Hepatic stellate cell (primary cell): Measurements from ENCODE around the gene TCF25.
"Not testable (repeated sequence)": the region's sequence is repeated elsewhere in the genome, so short reads cannot be mapped to it uniquely, and the experiment has no call there.

ENCODE experiments used
- DNase-seq: peaks from one replicate; pipeline ENCODE4 v3.0.0; 2011; ENCODE audit warnings: low spot score

The TCF25 gene

DNA sequence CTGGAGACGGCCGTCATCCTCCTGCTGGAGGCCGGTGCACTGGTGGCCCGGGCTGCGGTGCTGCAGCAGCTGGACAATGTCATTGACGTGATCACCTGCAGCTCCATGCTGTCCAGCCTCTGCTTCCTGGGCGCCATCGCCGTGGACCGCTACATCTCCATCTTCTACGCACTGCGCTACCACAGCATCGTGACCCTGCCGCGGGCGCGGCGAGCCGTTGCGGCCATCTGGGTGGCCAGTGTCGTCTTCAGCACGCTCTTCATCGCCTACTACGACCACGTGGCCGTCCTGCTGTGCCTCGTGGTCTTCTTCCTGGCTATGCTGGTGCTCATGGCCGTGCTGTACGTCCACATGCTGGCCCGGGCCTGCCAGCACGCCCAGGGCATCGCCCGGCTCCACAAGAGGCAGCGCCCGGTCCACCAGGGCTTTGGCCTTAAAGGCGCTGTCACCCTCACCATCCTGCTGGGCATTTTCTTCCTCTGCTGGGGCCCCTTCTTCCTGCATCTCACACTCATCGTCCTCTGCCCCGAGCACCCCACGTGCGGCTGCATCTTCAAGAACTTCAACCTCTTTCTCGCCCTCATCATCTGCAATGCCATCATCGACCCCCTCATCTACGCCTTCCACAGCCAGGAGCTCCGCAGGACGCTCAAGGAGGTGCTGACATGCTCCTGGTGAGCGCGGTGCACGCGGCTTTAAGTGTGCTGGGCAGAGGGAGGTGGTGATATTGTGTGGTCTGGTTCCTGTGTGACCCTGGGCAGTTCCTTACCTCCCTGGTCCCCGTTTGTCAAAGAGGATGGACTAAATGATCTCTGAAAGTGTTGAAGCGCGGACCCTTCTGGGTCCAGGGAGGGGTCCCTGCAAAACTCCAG lies 46.4 kb downstream of the TCF25 start:
- no peak for DNase-seq

DNA sequence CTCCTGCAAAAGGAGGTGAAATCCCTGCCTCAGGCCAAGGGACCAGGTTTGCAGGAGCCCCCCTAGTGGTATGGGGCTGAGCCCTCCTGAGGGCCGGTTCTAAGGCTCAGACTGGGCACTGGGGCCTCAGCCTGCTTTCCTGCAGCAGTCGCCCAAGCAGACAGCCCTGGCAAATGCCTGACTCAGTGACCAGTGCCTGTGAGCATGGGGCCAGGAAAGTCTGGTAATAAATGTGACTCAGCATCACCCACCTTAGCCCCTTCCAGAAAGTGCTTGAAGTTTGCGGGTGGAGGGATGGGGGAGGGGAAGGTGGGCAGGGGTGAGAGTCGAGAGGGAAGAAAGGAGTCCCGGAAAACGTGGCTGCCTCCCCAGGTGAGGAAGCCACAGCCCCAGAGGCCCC lies 47.3 kb downstream of the TCF25 start:
- DNase-seq: no peak

GRCh38 chr16:89921131-89921701 lies 47.8 kb downstream of the TCF25 start:
- no peak for DNase-seq

DNA sequence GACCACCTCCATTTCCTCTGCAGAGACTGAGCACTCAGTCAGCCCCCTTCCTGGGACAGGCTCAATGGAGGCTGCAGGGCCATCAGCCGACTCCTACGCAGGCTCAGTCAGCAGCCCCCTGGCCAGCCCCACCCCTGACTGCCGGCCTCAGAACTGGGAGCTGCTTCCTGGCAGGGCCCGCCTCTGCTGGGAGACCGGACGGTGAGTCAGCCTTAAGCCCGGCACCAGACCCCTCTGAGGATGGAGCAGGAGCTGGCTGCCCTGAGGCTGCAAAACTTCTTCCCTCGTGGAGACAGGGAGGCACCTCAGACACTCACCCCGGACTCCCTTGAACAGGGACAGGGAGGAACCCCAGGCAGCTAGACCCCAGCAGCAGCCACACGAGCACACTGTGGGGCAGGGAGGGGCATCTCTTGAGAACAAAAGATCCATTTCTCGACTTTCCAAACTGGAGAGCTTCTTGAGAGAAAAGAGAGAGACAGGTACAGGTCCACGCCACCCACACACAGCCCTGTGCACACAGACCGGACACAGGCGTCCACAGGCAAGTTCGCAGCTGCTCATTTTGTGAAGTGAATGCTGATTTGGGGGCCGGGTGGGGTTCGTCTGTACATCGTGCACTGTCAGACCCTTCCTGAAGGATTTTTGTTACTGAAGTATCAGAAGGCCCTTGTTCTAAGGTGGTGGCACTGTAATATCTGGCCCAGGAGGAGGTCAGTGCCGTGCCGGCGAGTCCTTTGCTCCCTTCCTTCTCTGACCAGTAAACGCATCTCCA lies 48.5 kb downstream of the TCF25 start:
- peak; percentile 98 for DNase-seq

DNA sequence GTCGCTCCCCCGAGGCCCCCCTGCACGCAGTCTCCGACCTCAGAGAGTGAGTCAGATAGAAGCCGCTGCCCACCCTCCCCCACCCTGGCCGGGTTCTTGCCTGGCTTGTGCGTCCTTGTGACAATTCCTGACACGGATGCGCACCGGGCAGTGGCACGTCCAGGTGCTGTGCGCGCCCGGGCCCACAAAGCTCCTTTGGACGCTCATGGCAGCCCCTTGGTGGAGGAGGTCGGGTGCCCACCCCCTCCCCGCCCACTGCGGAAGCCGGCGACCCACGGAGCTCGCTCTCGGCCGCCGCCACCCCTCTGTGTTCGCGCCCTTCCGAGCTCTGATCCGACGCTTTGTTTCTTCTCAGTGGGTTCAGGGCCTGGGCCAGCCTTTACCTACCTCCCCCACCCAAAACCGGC lies 49.1 kb downstream of the TCF25 start:
- DNase-seq: peak; percentile 95

DNA sequence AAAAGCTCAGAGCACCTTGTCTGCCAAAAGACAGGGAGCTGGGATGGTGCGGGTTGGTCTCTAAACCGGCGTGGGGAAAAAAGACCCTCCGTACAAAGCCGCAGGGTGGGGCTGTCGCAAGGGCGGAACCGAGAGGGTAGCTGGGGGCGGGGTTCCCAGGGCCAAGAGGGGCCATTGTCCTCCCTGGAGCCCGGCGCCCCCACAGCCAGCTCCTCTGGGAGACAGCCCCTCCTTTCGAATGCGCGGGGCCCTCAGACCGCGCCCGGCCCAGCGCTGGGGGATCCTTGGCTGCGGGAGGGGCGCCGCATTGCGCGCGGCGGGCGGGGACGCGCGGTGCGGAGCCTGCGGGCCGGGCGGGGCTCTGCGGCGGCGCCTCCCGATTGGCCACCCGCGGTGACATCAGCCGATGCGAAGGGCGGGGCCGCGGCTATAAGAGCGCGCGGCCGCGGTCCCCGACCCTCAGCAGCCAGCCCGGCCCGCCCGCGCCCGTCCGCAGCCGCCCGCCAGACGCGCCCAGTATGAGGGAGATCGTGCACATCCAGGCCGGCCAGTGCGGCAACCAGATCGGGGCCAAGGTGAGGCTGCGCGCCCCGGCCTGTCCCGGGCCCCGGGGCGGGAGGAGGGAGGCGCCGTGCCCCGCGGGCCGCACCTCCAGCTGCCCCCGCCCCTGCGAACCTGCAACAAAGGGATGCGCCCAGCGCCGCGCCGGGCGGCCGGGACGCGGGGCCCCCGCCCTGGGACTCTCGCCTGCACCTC lies 49.7 kb downstream of the TCF25 start, which contains the start of gene TUBB3:
TUBB3 (plus strand) TSS at position 459 of the 756 bp plus-strand sequence; CDS start at position 519, 60 bp downstream.
- peak; percentile 98 for DNase-seq

- DNase-seq: no peak
These were observed 50.4 kb downstream of the TCF25 start for GRCh38 chr16:89923640-89924296.

DNA sequence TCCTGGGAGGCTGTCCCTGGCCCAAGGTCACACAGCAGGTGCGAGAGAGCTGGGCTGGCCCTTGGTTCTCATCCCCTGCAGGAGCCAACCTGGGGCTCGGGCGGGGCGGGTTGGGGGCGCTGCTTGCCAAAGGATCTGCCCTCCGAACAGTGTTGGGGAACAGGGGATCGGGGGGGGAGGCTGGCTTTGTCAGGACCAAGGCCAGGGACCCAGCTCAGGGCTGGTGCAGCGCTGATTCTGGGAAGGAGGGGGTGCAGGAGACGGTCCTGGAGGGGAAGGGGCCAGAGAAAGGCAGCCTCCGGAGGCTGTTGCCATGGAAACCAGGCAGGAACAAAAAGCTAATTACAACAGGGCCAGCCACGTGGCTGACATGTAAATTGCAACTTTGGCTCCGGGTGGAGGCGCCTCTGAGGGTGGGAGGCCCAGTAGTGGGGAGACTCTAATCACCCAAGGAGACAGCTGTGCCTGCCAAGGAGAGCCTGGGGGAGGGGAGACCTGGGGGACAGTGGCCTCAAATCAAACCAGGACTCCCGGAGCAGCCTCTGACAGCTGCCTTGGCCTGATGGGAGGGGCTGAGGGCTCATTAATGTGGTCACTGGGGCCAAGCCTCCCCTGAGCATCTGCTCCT lies 51.0 kb downstream of the TCF25 start:
- no peak for DNase-seq

- no peak for DNase-seq
These were observed 51.5 kb downstream of the TCF25 start for GRCh38 chr16:89924925-89925307.

- DNase-seq: no peak
These were observed 52.2 kb downstream of the TCF25 start for GRCh38 chr16:89925596-89926079.

- DNase-seq: no peak
These were observed 58.0 kb downstream of the TCF25 start for GRCh38 chr16:89931305-89931896.

- DNase-seq: no peak
These were observed 58.6 kb downstream of the TCF25 start for GRCh38 chr16:89931964-89932363.

- not testable (repeated sequence) for DNase-seq
These were observed 60.6 kb downstream of the TCF25 start for GRCh38 chr16:89934019-89934418.

DNA sequence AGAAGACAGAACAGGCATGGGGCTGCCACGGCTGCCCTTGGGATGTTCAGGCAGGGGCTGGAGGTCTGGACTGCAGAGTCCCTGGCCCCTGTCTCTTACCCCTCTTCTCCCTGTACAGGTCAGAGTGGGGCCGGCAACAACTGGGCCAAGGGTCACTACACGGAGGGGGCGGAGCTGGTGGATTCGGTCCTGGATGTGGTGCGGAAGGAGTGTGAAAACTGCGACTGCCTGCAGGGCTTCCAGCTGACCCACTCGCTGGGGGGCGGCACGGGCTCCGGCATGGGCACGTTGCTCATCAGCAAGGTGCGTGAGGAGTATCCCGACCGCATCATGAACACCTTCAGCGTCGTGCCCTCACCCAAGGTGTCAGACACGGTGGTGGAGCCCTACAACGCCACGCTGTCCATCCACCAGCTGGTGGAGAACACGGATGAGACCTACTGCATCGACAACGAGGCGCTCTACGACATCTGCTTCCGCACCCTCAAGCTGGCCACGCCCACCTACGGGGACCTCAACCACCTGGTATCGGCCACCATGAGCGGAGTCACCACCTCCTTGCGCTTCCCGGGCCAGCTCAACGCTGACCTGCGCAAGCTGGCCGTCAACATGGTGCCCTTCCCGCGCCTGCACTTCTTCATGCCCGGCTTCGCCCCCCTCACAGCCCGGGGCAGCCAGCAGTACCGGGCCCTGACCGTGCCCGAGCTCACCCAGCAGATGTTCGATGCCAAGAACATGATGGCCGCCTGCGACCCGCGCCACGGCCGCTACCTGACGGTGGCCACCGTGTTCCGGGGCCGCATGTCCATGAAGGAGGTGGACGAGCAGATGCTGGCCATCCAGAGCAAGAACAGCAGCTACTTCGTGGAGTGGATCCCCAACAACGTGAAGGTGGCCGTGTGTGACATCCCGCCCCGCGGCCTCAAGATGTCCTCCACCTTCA lies 61.5 kb downstream of the TCF25 start:
- no peak for DNase-seq

- DNase-seq: not testable (repeated sequence)
These were observed 62.2 kb downstream of the TCF25 start for GRCh38 chr16:89935620-89936019.

DNA sequence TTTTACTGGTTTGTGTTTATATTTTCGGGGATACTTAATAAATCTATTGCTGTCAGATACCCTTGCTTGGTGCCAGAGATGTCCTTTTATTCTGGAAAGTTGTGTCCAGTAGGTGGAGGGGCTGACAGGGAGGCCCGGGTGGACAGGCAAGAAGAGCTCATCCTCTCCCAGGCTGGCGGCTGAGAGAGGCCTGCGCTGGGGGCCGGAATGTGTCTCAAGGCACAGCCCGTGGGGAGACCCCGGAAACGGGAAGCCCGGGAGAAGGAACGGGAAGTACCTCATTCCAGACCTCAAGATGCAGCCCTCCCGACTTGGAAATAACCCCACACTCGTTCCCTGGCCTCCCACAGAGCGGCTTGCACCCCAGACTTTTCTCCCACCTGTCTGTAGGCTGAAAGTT lies 62.6 kb downstream of the TCF25 start:
- DNase-seq: no peak

GRCh38 chr16:89936508-89936907 lies 63.1 kb downstream of the TCF25 start:
- no peak for DNase-seq

- no peak for DNase-seq
These were observed 63.6 kb downstream of the TCF25 start for GRCh38 chr16:89936981-89937380.

GRCh38 chr16:89938175-89938885 lies 64.9 kb downstream of the TCF25 start:
- no peak for DNase-seq
